Subcutaneous abdominal adipose tissue (tissue), 5 donors: ENCODE measurements around the gene ERVW-1.
A peak's percentile ranks its signal among the peaks of the same experiment; 100 is the strongest.
"Not testable (repeated sequence)": the region's sequence is repeated elsewhere in the genome, so short reads cannot be mapped to it uniquely, and the experiment has no call there.

ENCODE experiments used
- H3K27ac ChIP-seq: one replicate; pipeline ENCODE4 v1.7.0; 2013; ENCODE audit warnings: low read depth, mild to moderate bottlenecking, inconsistent platforms, low read length, moderate library complexity
- H3K27me3 ChIP-seq, 5 donors: one replicate each; pipeline ENCODE4 v1.7.0; 2013; ENCODE audit warnings: low read length in 5 of 5, inconsistent platforms in 1 of 5; ENCODE audit not compliant: control insufficient read depth in 5 of 5, insufficient read depth in 4 of 5
- H3K36me3 ChIP-seq, 5 donors: one replicate each; pipeline ENCODE4 v1.7.0; 2013; ENCODE audit warnings: low read length in 5 of 5; ENCODE audit not compliant: control insufficient read depth in 5 of 5, insufficient read depth in 5 of 5
- H3K4me1 ChIP-seq, 5 donors: one replicate each; pipeline ENCODE4 v1.7.0; 2013; ENCODE audit warnings: low read length in 5 of 5, mild to moderate bottlenecking in 3 of 5, moderate library complexity in 1 of 5; ENCODE audit not compliant: control insufficient read depth in 5 of 5, insufficient read depth in 5 of 5
- H3K4me3 ChIP-seq, 5 donors: one replicate each; pipeline ENCODE4 v1.7.0; 2013; ENCODE audit warnings: low read length in 5 of 5, low read depth in 1 of 5
- H3K9ac ChIP-seq, 5 donors: one replicate each; pipeline ENCODE4 v1.7.0; 2013; ENCODE audit warnings: low read length in 5 of 5, mild to moderate bottlenecking in 4 of 5, moderate library complexity in 3 of 5
- H3K9me3 ChIP-seq, 5 donors: one replicate each; pipeline ENCODE4 v1.7.0; 2013; ENCODE audit warnings: low read length in 5 of 5; ENCODE audit not compliant: control insufficient read depth in 5 of 5
- donor health status: healthy.
- donor health status: healthy.
- donor health status: healthy.
- donor health status: healthy.
- donor health status: healthy.

ERVW-1 gene

DNA sequence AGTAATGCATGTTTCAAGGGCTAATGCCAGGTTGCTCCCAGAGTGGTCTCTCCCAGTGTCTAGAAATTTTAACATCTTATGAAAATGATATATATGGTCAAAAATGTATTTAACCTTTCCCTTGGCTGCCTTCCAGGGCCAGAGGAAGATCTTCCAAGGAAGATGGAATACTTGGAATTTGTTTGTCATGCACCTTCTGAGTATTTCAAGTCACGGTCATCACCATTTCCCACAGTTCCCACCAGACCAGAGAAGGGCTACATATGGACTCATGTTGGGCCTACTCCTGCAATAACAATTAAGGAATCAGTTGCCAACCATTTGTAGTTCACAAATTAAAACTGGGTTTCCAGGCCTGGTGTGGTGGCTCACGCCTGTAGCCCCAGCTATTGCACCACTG, 21.5 kb downstream of the ERVW-1 start:
- H3K9me3 ChIP-seq = no peaks in the 10 kb centered on the region
- peaks cover 0 to 11% (median 6%) of the 10 kb centered on the region in 5 donors for H3K4me1 ChIP-seq
- H3K27ac ChIP-seq = no peak overlapping the region
- peaks cover 45 to 67% (median 58%) of the 10 kb centered on the region in 5 donors for H3K36me3 ChIP-seq
- no peak overlapping the region for H3K9ac ChIP-seq
- H3K27me3 ChIP-seq = no peaks in the 10 kb centered on the region
- no peak overlapping the region for H3K4me3 ChIP-seq

DNA sequence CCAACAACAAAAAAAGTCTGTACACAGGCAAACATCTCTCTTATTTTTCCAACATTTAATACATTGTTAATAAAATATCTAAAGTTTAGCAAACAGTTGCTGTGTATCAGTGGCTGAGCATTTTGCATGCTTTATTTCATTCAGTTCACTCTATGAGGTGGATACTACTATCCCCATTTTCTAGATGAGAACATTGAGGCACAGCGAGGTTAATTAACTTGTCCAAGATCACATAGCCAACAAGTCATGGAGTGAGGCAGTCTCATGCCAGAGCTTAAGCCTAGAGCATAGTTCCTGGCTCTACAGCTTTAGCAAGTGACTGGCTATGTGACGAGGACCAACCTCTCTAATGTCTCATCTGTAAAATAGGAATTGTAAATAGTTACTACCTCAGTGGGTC, 26.1 kb downstream of the ERVW-1 start:
- no peak overlapping the region for H3K9ac ChIP-seq
- no peaks in the 10 kb centered on the region for H3K9me3 ChIP-seq
- peaks cover 0 to 13% (median 8%) of the 10 kb centered on the region in 5 donors for H3K4me1 ChIP-seq
- H3K27me3 ChIP-seq = no peaks in the 10 kb centered on the region
- H3K4me3 ChIP-seq = no peak overlapping the region
- peaks cover 51 to 67% (median 66%) of the 10 kb centered on the region in 5 donors for H3K36me3 ChIP-seq
- no peak overlapping the region for H3K27ac ChIP-seq

DNA sequence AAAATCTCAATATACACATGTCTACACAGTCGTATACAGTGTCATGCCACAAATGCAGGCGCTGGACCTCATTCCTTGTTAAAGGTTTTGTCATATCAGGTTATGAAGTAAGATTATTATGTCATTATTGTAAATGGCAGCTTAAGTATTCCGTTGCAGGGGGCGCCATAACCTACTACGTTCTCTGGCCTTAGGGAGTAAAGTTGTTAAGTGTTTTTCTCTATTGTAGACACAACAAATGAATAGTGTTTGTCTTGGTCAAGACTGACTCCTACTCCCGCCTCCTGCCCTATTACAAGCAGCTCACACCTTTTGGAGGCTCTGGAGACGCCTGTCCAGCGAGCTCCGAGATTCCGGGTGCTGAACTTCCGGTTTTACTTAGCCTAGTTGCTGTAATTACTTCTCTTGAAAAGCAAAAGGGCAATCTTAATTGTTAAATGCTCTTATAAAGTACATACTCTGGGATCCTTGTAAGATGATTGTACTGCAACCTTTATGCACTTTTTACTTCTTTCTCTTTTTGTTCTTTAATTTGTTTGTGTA, 29.5 kb downstream of the ERVW-1 start:
- H3K9ac ChIP-seq = peak overlapping the region; percentile 75 to 100 (median 90)
- peaks cover 23 to 35% (median 34%) of the 10 kb centered on the region in 5 donors for H3K36me3 ChIP-seq
- no peaks in the 10 kb centered on the region for H3K9me3 ChIP-seq
- peak overlapping the region; percentile 92 for H3K27ac ChIP-seq
- H3K27me3 ChIP-seq = no peaks in the 10 kb centered on the region
- H3K4me3 ChIP-seq = peak overlapping the region; percentile 81 to 92 (median 87)
- peaks cover 0 to 13% (median 8%) of the 10 kb centered on the region in 5 donors for H3K4me1 ChIP-seq

DNA sequence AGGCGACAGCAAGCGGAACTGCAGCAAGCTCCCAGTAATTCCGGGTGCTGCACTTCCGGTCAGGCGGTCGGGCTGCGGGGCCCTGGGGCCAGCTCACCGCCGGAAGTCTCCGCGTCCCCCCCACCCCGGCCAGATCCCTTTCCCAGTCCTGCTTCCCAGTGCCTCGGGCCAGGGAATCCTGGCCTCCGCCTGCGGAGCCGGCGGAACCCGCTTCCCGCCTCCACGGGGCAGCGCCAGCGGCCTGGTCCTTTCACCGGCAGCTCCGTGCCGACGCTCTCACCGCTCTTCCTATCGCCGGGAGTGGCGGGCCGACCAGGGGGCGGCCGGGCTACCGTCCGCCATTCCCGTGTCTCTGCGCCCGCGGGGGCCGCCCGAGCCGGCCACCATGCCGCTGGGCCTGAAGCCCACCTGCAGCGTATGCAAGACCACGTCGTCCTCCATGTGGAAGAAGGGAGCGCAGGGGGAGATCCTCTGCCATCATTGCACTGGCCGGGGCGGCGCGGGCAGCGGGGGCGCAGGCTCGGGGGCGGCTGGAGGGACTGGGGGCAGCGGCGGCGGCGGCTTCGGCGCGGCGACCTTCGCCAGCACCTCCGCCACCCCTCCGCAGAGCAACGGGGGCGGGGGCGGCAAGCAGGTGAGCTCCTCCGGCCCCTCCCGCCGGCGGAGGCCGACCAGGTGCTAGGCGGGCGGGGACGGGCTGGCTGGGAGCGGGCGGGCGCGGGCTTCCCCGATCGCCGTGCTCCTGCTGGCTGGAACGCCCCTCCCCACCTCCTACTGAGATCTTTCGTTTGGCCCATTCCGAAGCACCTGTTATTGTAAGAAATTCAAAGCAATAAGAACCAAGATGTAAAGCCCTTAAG, 30.2 kb downstream of the ERVW-1 start, which contains the start of gene GATAD1:
Gene GATAD1 (plus strand): TSS at position 138 of the 860 bp plus-strand sequence. CDS start 248 bp downstream, at position 386.
- peaks cover 0 to 13% (median 8%) of the 10 kb centered on the region in 5 donors for H3K4me1 ChIP-seq
- peak within 1 kb of the TSS; percentile 75 to 100 (median 94) for H3K9ac ChIP-seq
- H3K27me3 ChIP-seq = no peaks in the 10 kb centered on the region
- H3K27ac ChIP-seq = peak within 1 kb of the TSS; percentile 92
- no peaks in the 10 kb centered on the region for H3K9me3 ChIP-seq
- H3K36me3 ChIP-seq = peaks cover 18 to 28% (median 27%) of the 10 kb centered on the region in 5 donors
- H3K4me3 ChIP-seq = peak within 1 kb of the TSS; percentile 81 to 92 (median 87)

DNA sequence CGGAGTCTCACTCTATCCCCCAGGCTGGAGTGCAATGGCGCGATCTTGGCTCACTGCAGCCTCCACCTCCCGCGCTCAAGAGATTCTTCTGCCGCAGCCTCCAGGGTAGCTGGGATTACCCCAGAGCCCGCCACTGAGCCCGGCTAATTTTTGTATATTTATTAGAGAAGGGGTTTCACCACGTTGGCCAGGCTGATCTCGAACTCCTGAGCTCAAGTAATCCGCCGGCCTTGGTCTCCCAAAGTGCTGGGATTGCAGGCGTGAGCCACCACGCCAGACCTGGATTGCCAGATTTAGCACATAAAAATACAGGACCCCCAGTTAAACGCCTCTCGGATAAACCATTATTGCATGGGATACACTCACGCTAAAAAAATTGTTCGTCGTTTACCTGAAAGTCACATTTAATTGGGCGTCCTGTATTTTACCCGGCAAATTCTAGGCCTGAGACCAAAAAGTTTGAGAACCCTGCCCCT, 30.8 kb downstream of the ERVW-1 start:
- H3K4me3 ChIP-seq = peak overlapping the region in 4 of 5 donors; percentile 81 to 89 (median 85)
- no peaks in the 10 kb centered on the region for H3K9me3 ChIP-seq
- H3K36me3 ChIP-seq = peaks cover 14 to 21% (median 20%) of the 10 kb centered on the region in 5 donors
- no peaks in the 10 kb centered on the region for H3K27me3 ChIP-seq
- peaks cover 0 to 13% (median 8%) of the 10 kb centered on the region in 5 donors for H3K4me1 ChIP-seq
- peak overlapping the region in 4 of 5 donors; percentile 89 to 100 (median 95) for H3K9ac ChIP-seq
- peak overlapping the region; percentile 92 for H3K27ac ChIP-seq

DNA sequence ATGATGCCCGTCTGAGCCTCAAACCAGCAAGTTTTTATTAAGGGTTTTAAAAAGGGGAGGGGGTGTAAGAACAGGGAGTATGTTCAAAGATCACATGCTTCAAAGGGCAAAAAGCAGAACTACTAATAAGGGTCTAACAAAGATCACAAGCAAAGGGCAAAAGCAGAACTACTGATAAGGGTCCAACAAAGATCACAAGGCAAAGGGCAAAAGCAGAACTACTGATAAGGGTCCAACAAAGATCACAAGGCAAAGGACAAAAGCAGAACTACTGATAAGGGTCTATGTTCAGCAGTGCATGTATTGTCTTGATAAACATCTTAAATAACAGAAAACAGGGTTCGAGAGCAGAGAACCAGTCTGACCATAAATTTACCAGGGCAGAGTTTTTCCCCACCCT, 35.0 kb downstream of the ERVW-1 start:
- H3K9ac ChIP-seq, H3K36me3 ChIP-seq, H3K27ac ChIP-seq, H3K9me3 ChIP-seq, H3K4me1 ChIP-seq, H3K4me3 ChIP-seq, H3K27me3 ChIP-seq: not testable (repeated sequence)

DNA sequence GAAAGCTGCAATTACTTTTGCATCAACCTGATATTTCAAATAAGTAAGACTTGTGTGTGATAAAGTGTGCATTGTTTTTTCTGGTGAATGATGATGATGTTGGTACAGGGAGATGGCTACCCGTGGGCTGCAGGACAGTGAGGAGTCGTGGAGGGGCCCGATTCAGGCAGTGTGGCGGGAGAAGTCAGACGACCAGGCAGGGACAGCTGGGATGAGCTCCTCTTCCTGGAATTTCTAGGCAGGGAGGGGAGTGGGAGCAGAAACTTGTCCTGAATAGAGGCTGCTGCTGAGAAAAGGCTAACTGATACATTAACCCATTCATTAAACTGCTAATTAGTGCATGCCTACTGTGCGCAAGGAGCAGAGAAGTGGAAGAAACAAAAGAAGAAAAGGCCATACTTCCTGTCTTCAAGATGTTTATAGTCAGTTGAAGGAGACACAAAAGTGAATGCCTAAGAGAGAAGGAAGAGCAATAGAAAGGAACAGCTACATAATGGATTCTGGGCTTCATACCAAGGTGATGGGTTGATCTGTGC, 39.7 kb downstream of the ERVW-1 start:
- H3K9ac ChIP-seq = no peak overlapping the region
- no peaks in the 10 kb centered on the region for H3K27me3 ChIP-seq
- H3K4me1 ChIP-seq = no peaks in the 10 kb centered on the region
- no peak overlapping the region for H3K4me3 ChIP-seq
- no peak overlapping the region for H3K27ac ChIP-seq
- no peaks in the 10 kb centered on the region for H3K36me3 ChIP-seq
- H3K9me3 ChIP-seq = no peaks in the 10 kb centered on the region

DNA sequence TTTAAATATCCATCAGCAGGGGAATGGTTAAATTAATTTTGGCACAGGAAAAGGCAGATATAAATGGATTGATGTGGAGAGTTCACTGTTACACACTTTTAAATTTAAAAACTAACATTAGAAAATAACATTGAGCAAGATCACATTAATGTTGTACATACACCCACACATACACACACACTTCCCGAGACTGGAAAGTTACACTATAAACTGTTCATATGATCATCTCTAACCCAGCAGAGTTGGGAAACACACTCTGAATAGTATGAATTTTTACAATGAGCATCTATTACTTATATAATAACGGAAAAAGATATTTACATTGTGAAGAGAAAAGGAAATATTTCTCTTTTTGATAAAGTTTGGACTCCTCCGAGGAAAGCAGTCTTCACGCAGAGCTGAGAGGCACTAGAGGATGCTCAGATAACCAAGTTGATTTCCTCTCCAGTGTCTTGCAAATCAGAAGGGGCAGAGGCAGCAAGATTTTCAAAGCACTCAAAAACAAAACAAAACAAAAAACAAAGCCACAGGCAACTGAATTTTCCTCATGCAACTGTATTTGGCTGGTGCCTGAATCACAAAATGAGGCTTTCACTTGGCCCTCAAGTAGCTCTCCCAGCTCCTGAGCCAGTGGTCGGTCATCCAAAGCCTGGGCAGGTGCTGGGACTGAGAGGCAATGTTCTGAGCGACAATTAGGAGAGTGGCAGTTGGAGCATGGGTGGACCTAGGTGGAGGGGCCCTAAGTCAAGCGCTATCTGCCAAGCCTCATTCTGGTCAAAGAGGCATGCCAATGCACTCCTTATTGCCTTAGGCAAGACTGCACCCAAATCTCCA, 40.9 kb downstream of the ERVW-1 start:
- Histone ChIP-seq H3K36me3 (no peaks in the 10 kb centered on the region), H3K27me3 (no peaks in the 10 kb centered on the region), H3K4me1 (no peaks in the 10 kb centered on the region), H3K9ac (no peak overlapping the region), H3K9me3 (no peaks in the 10 kb centered on the region), H3K4me3 (no peak overlapping the region), H3K27ac (no peak overlapping the region)

DNA sequence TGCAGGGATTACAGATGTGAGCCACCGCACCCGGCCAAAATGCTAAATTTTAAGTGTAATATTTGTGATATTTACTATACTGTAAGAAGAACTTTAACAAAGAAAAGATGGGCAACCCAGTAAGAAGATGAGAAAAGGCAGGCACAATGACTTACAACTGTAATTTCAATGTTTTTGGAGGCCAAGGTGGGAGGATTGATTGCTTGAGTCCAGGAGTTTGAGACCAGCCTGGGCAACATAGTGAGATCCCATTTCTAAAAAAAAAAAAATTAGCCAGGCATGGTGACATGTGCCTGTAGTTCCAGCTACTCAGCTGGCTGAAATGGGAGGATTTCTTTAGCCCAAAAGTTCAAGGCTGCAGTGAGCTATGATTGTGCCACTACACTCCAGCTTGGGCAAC, 42.2 kb downstream of the ERVW-1 start:
- Histone ChIP-seq H3K27ac (no peak overlapping the region), H3K4me3 (no peak overlapping the region), H3K36me3 (no peaks in the 10 kb centered on the region), H3K9me3 (no peaks in the 10 kb centered on the region), H3K27me3 (no peaks in the 10 kb centered on the region), H3K4me1 (no peaks in the 10 kb centered on the region), H3K9ac (no peak overlapping the region)
